HEK293 (cell line): ENCODE results near the gene GYPC.

Source experiments
- CTCF ChIA-PET: fragments of 350-600 bp; formaldehyde crosslinking; extraction: SDS; loops from one replicate; lab custom pipeline; 2021; ENCODE audit warnings: antibody characterized with exemption; lab: Yijun Ruan, JAX
- POLR2A ChIA-PET: fragments of 300-600 bp; formaldehyde crosslinking; extraction: SDS; loops from one replicate; lab custom pipeline; 2020; ENCODE audit warnings: antibody characterized with exemption, inconsistent platforms; lab: Yijun Ruan, JAX
- H3K27ac ChIP-seq: fragments of 200-500 bp; sonication (Bioruptor generic); 2 replicates; pipeline ENCODE4 v1.5.1; 2014; ENCODE audit warnings: low read depth, low read length, control low read depth, inconsistent platforms; ENCODE audit errors: extremely low read depth
- H3K36me3 ChIP-seq, 2 experiments: fragments of 200-500 bp in 1 of 2; sonication (Bioruptor generic) in 1 of 2; 1 replicate in 1 of 2; 2 replicates in 1 of 2; pipeline ENCODE4 v1.5.1; 2014 to 2017; ENCODE audit warnings: inconsistent platforms in 2 of 2, low read length in 2 of 2; ENCODE audit not compliant: control insufficient read depth in 2 of 2, insufficient read depth in 1 of 2
- H3K4me1 ChIP-seq: fragments of 200-500 bp; sonication (Bioruptor generic); 2 replicates; pipeline ENCODE4 v1.5.1; 2014; ENCODE audit warnings: mild to moderate bottlenecking, low read length, inconsistent platforms; ENCODE audit not compliant: control insufficient read depth, insufficient read depth
- H3K4me3 ChIP-seq: 2 replicates; pipeline ENCODE4 v1.5.1; 2011; ENCODE audit warnings: low read depth, mild to moderate bottlenecking, control low read depth, low read length, moderate library complexity
- H3K9me3 ChIP-seq: fragments of 200-500 bp; sonication (Bioruptor generic); 2 replicates; pipeline ENCODE4 v1.5.1; 2014; ENCODE audit warnings: low read depth, low read length, inconsistent platforms; ENCODE audit not compliant: control insufficient read depth, insufficient read depth
- BCL11B ChIP-seq: fragments of 450-650 bp; formaldehyde crosslinking; IDR thresholded peaks from 2 replicates; pipeline ENCODE4 v1.5.1; 2016; ENCODE audit warnings: low read depth, missing biosample characterization, missing genetic modification characterization
- FEZF1 ChIP-seq: fragments of 450-650 bp; formaldehyde crosslinking; IDR thresholded peaks from 2 replicates; pipeline ENCODE4 v1.5.1; 2016; ENCODE audit warnings: missing biosample characterization, missing genetic modification characterization
- KLF7 ChIP-seq: fragments of 450-650 bp; formaldehyde crosslinking; IDR thresholded peaks from 2 replicates; pipeline ENCODE4 v1.5.1; 2016; ENCODE audit warnings: missing biosample characterization, missing genetic modification characterization, borderline replicate concordance
- PRDM2 ChIP-seq: fragments of 450-650 bp; formaldehyde crosslinking; IDR thresholded peaks from 2 replicates; pipeline ENCODE4 v1.5.1; 2016; ENCODE audit warnings: missing biosample characterization, missing genetic modification characterization, borderline replicate concordance
- SP7 ChIP-seq: fragments of 450-650 bp; formaldehyde crosslinking; IDR thresholded peaks from 2 replicates; pipeline ENCODE4 v1.5.1; 2016; ENCODE audit warnings: missing biosample characterization, missing genetic modification characterization
- ZEB2 ChIP-seq: fragments of 450-650 bp; formaldehyde crosslinking; IDR thresholded peaks from 2 replicates; pipeline ENCODE4 v1.5.1; 2016; ENCODE audit warnings: missing biosample characterization, missing genetic modification characterization
- ZNF114 ChIP-seq: fragments of 450-650 bp; formaldehyde crosslinking; IDR thresholded peaks from 2 replicates; pipeline ENCODE4 v1.5.0; 2017; ENCODE audit warnings: missing biosample characterization, missing genetic modification characterization
- ZNF121 ChIP-seq: fragments of 450-650 bp; formaldehyde crosslinking; IDR thresholded peaks from 2 replicates; pipeline ENCODE4 v1.5.1; 2016; ENCODE audit warnings: missing biosample characterization, missing genetic modification characterization
- ZNF138 ChIP-seq: fragments of 450-650 bp; formaldehyde crosslinking; IDR thresholded peaks from 2 replicates; pipeline ENCODE4 v1.5.1; 2016; ENCODE audit warnings: missing biosample characterization, missing genetic modification characterization, borderline replicate concordance
- ZNF169 ChIP-seq: fragments of 450-650 bp; formaldehyde crosslinking; IDR thresholded peaks from 2 replicates; pipeline ENCODE4 v1.5.1; 2016; ENCODE audit warnings: missing biosample characterization, missing genetic modification characterization
- ZNF2 ChIP-seq: fragments of 450-650 bp; formaldehyde crosslinking; IDR thresholded peaks from 2 replicates; pipeline ENCODE4 v1.5.1; 2016; ENCODE audit warnings: missing biosample characterization, missing genetic modification characterization
- ZNF280C ChIP-seq: fragments of 450-650 bp; formaldehyde crosslinking; IDR thresholded peaks from 2 replicates; pipeline ENCODE4 v1.5.1; 2016; ENCODE audit warnings: missing biosample characterization, missing genetic modification characterization
- ZNF302 ChIP-seq: fragments of 450-650 bp; formaldehyde crosslinking; IDR thresholded peaks from 2 replicates; pipeline ENCODE4 v1.5.1; 2016; ENCODE audit warnings: missing biosample characterization, missing genetic modification characterization, low read depth
- ZNF423 ChIP-seq: fragments of 450-650 bp; formaldehyde crosslinking; IDR thresholded peaks from 2 replicates; pipeline ENCODE4 v1.5.1; 2016; ENCODE audit warnings: missing biosample characterization, missing genetic modification characterization
- ZNF561 ChIP-seq: fragments of 450-650 bp; IDR thresholded peaks from 2 replicates; pipeline ENCODE4 v1.5.1; 2018; ENCODE audit warnings: missing biosample characterization, missing genetic modification characterization, borderline replicate concordance
- TF ChIP-seq, protein P1 (sequence below): fragments of 450-650 bp; formaldehyde crosslinking; IDR thresholded peaks from 2 replicates; pipeline ENCODE4 v1.5.1; 2016; ENCODE audit warnings: missing biosample characterization, missing genetic modification characterization
- TF ChIP-seq, protein P2 (sequence below): fragments of 450-650 bp; formaldehyde crosslinking; IDR thresholded peaks from 2 replicates; pipeline ENCODE4 v1.5.1; 2016; ENCODE audit warnings: missing biosample characterization, missing genetic modification characterization

GYPC gene

DNA sequence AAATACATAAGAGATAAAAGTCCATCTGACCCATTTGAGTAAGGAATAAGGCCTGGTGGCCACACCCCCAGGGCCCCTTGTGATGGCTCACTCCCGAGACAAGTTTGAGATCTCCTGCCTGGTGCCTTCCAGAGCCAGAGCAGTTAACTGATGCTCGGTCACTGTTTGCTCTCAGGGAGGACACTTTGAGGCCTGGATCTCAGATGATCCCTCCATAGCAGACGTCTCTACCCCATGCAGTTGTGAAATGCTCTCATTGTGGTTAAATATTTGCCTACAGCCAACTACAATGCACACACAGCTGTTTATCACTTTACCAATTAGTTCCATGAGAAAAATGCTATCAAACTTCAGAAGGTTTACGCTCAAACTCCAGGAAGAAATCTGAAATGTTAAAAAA is 12.3 kb downstream of the GYPC start:
- no peak overlapping the region for H3K27ac ChIP-seq
- H3K36me3 ChIP-seq, result no peaks in the 10 kb centered on the region
- H3K4me3 ChIP-seq, result no peak overlapping the region
- TF ChIP-seq ZNF138 (tag by site-specific recombination) (no peak), ZNF280C (tag by site-specific recombination) (no peak), ZNF423 (tag by site-specific recombination) (no peak), SP7 (no peak), KLF7 (tag by site-specific recombination) (no peak), BCL11B (tag by site-specific recombination) (no peak), PRDM2 (no peak), ZEB2 (no peak), ZNF561 (no peak), ZNF2 (tag by site-specific recombination) (no peak), ZNF169 (no peak), ZNF114 (no peak), ZNF302 (tag by site-specific recombination) (no peak), ZNF121 (tag by site-specific recombination) (no peak), FEZF1 (tag by site-specific recombination) (no peak)
- TF ChIP-seq, protein P1, sequence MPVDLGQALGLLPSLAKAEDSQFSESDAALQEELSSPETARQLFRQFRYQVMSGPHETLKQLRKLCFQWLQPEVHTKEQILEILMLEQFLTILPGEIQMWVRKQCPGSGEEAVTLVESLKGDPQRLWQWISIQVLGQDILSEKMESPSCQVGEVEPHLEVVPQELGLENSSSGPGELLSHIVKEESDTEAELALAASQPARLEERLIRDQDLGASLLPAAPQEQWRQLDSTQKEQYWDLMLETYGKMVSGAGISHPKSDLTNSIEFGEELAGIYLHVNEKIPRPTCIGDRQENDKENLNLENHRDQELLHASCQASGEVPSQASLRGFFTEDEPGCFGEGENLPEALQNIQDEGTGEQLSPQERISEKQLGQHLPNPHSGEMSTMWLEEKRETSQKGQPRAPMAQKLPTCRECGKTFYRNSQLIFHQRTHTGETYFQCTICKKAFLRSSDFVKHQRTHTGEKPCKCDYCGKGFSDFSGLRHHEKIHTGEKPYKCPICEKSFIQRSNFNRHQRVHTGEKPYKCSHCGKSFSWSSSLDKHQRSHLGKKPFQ (tag by site-specific recombination), result no peak
- TF ChIP-seq, protein P2, sequence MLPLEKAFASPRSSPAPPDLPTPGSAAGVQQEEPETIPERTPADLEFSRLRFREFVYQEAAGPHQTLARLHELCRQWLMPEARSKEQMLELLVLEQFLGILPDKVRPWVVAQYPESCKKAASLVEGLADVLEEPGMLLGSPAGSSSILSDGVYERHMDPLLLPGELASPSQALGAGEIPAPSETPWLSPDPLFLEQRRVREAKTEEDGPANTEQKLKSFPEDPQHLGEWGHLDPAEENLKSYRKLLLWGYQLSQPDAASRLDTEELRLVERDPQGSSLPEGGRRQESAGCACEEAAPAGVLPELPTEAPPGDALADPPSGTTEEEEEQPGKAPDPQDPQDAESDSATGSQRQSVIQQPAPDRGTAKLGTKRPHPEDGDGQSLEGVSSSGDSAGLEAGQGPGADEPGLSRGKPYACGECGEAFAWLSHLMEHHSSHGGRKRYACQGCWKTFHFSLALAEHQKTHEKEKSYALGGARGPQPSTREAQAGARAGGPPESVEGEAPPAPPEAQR, result no peak
- no peaks in the 10 kb centered on the region for H3K9me3 ChIP-seq
- H3K4me1 ChIP-seq, result no peaks in the 10 kb centered on the region
- ChIA-PET POLR2A (no interaction called here), CTCF (no interaction called here)
